Measurements from ENCODE around the gene CASP1.

DNA sequence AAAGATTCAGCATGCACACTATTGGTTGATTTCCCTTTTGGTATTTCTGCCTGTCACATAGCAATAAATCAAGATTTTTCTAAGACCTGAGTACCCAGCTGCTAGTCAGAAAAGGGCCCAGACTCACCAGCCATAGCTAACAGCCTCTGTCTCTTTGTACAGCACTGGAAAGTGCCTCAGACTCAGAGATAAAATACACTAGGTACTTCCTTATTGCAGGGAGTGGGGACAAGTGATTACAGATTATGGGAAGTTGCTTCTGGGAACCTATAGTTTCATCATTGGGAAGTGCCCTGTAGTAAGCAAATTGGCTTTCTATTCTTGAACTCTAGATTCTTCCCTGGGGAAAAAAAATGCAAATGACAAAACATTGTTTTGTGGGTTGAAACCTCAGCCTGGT lies 11.9 kb downstream of the CASP1 start, which contains the start of gene CASP5:
- TF ChIP-seq, protein P1, sequence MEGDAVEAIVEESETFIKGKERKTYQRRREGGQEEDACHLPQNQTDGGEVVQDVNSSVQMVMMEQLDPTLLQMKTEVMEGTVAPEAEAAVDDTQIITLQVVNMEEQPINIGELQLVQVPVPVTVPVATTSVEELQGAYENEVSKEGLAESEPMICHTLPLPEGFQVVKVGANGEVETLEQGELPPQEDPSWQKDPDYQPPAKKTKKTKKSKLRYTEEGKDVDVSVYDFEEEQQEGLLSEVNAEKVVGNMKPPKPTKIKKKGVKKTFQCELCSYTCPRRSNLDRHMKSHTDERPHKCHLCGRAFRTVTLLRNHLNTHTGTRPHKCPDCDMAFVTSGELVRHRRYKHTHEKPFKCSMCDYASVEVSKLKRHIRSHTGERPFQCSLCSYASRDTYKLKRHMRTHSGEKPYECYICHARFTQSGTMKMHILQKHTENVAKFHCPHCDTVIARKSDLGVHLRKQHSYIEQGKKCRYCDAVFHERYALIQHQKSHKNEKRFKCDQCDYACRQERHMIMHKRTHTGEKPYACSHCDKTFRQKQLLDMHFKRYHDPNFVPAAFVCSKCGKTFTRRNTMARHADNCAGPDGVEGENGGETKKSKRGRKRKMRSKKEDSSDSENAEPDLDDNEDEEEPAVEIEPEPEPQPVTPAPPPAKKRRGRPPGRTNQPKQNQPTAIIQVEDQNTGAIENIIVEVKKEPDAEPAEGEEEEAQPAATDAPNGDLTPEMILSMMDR (IDR thresholded peaks at IDR 0.05) = no peak
- TF ChIP-seq POLR2A (IDR thresholded peaks at IDR 0.05) = no peak
